Measurements from ENCODE around the gene XXYLT1.

The XXYLT1 gene

GRCh38 chr3:195082811-195083210, 188.1 kb downstream of the XXYLT1 start:
- TF ChIP-seq CTCF (conservative IDR thresholded peaks at IDR 0.05; ENCODE audit: low read depth, low read length), result no peak
- no peak overlapping the region for H3K4me2 ChIP-seq
- H3K79me2 ChIP-seq (ENCODE audit: insufficient read depth, low read depth), result no peaks in the 10 kb centered on the region
- no peak overlapping the region for H3K27ac ChIP-seq
- no peak overlapping the region for H3K4me3 ChIP-seq (IDR thresholded peaks at IDR 0.05; ENCODE audit: insufficient read depth, low read depth, low read length)
- no peaks in the 10 kb centered on the region for H4K20me1 ChIP-seq (ENCODE audit: insufficient read depth)
- no peaks in the 10 kb centered on the region for H3K4me1 ChIP-seq (ENCODE audit: low read depth, poor library complexity, severe bottlenecking)
- H3K9ac ChIP-seq, result no peak overlapping the region
- no peaks in the 10 kb centered on the region for H3K27me3 ChIP-seq (ENCODE audit: insufficient read depth, low read depth)
- H3K36me3 ChIP-seq (ENCODE audit: insufficient read depth), result no peaks in the 10 kb centered on the region
- H2AFZ ChIP-seq (ENCODE audit: low read depth), result no peak overlapping the region

DNA sequence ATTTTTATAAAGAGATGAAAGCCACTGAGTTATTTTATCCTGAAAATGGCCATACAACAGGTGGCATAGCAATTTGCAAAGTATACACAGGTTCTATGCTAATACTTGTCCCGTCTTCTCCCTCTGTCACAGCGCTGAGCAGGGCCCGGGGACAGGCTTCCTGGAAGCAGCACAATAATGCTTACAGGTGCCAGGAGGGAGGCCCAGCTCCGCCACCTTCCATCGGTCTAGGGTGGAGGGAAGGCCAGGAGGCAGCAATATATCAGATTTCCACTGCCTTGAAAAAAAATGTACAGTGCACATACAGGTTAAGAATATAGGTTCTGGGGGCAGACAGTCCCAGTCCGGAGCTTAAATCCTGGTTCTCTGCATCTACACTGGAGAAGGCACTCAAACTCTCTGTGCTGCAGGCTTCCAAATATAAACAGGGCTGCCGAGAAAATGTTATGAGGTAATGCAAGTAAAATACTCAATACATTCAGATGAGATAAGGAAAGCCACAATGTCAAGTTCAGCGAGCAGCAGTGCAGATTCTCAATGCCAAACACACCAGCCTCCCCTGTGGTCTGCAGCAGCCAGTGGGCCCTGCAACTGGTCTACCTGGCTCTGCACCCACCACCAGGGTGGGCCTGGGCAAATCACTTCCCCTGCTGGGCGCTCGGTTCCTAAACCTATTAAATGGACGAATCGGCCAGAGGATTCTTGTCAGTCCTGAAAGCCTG, 189.6 kb downstream of the XXYLT1 start:
- H3K4me1 ChIP-seq (ENCODE audit: low read depth, poor library complexity, severe bottlenecking), result no peaks in the 10 kb centered on the region
- H3K4me2 ChIP-seq, result no peak overlapping the region
- H2AFZ ChIP-seq (ENCODE audit: low read depth), result no peak overlapping the region

GRCh38 chr3:195080571-195081151, 190.3 kb downstream of the XXYLT1 start:
- H4K20me1 ChIP-seq (ENCODE audit: insufficient read depth), result no peaks in the 10 kb centered on the region
- H3K4me3 ChIP-seq (IDR thresholded peaks at IDR 0.05; ENCODE audit: insufficient read depth, low read depth, low read length), result no peak overlapping the region
- no peaks in the 10 kb centered on the region for H3K4me1 ChIP-seq (ENCODE audit: low read depth, poor library complexity, severe bottlenecking)
- no peak for TF ChIP-seq CTCF (conservative IDR thresholded peaks at IDR 0.05; ENCODE audit: low read depth, low read length)
- H3K27ac ChIP-seq, result no peak overlapping the region
- H3K36me3 ChIP-seq (ENCODE audit: insufficient read depth), result no peaks in the 10 kb centered on the region
- H3K27me3 ChIP-seq (ENCODE audit: insufficient read depth, low read depth), result no peaks in the 10 kb centered on the region
- H3K4me2 ChIP-seq, result no peak overlapping the region
- H2AFZ ChIP-seq (ENCODE audit: low read depth), result no peak overlapping the region
- H3K79me2 ChIP-seq (ENCODE audit: insufficient read depth, low read depth), result no peaks in the 10 kb centered on the region
- H3K9ac ChIP-seq, result no peak overlapping the region

More for the DNA sequence above, 189.6 kb downstream of the XXYLT1 start:
- TF ChIP-seq CTCF (conservative IDR thresholded peaks at IDR 0.05; ENCODE audit: low read depth, low read length), result no peak
- Histone ChIP-seq H3K27ac (no peak overlapping the region), H3K27me3 (ENCODE audit: insufficient read depth, low read depth) (no peaks in the 10 kb centered on the region), H3K4me3 (IDR thresholded peaks at IDR 0.05; ENCODE audit: insufficient read depth, low read depth, low read length) (no peak overlapping the region), H3K79me2 (ENCODE audit: insufficient read depth, low read depth) (no peaks in the 10 kb centered on the region), H3K36me3 (ENCODE audit: insufficient read depth) (no peaks in the 10 kb centered on the region), H3K9ac (no peak overlapping the region), H4K20me1 (ENCODE audit: insufficient read depth) (no peaks in the 10 kb centered on the region)

- Histone ChIP-seq H3K4me2 (no peak overlapping the region), H3K9ac (no peak overlapping the region), H3K27me3 (ENCODE audit: insufficient read depth, low read depth) (no peaks in the 10 kb centered on the region), H3K4me3 (IDR thresholded peaks at IDR 0.05; ENCODE audit: insufficient read depth, low read depth, low read length) (no peak overlapping the region), H4K20me1 (ENCODE audit: insufficient read depth) (no peaks in the 10 kb centered on the region), H3K4me1 (ENCODE audit: low read depth, poor library complexity, severe bottlenecking) (no peaks in the 10 kb centered on the region), H3K27ac (no peak overlapping the region), H3K36me3 (ENCODE audit: insufficient read depth) (no peaks in the 10 kb centered on the region), H3K79me2 (ENCODE audit: insufficient read depth, low read depth) (no peaks in the 10 kb centered on the region), H2AFZ (ENCODE audit: low read depth) (no peak overlapping the region)
- TF ChIP-seq CTCF (conservative IDR thresholded peaks at IDR 0.05; ENCODE audit: low read depth, low read length), result no peak
Measured at GRCh38 chr3:195080125-195080524, 190.8 kb downstream of the XXYLT1 start.
